Osteoblast (primary cell): Measurements from ENCODE around the gene MYH11. TPM values are rescaled to one million over a fixed set of nuclear protein-coding genes. Genes with fewer than 3 reads are reported as not detected.

Experiments
- DNase-seq: peaks from one replicate; pipeline ENCODE4 v3.0.0; 2011; ENCODE audit warnings: low spot score, mixed read lengths; ENCODE audit not compliant: insufficient read length; ENCODE audit errors: missing footprints
- H2AFZ ChIP-seq: 2 replicates; pipeline ENCODE4 v1.6.0; 2011; ENCODE audit warnings: mild to moderate bottlenecking, low read length
- H3K27ac ChIP-seq: 2 replicates; pipeline ENCODE4 v1.5.1; 2011; ENCODE audit warnings: mild to moderate bottlenecking, low read depth, low read length, moderate library complexity
- H3K27me3 ChIP-seq: 2 replicates; pipeline ENCODE4 v1.6.0; 2012; ENCODE audit warnings: mild to moderate bottlenecking, control low read depth, inconsistent platforms, low read length, moderate library complexity; ENCODE audit not compliant: insufficient read depth
- H3K36me3 ChIP-seq: 2 replicates; pipeline ENCODE4 v1.5.1; 2011; ENCODE audit warnings: mild to moderate bottlenecking, low read length, control low read depth, moderate library complexity; ENCODE audit not compliant: insufficient read depth
- H3K4me1 ChIP-seq: 2 replicates; pipeline ENCODE4 v1.5.1; 2011; ENCODE audit warnings: mild to moderate bottlenecking, low read length, control low read depth, moderate library complexity; ENCODE audit not compliant: insufficient read depth
- H3K4me2 ChIP-seq: 2 replicates; pipeline ENCODE4 v1.6.0; 2011; ENCODE audit warnings: mild to moderate bottlenecking, low read length; ENCODE audit not compliant: insufficient read depth
- H3K4me3 ChIP-seq: fragments of 200-600 bp; sonication (generic); 3 replicates; pipeline ENCODE4 v1.5.1; 2012; ENCODE audit warnings: mild to moderate bottlenecking, low read length, inconsistent platforms; ENCODE audit not compliant: insufficient read depth
- H3K79me2 ChIP-seq: 2 replicates; pipeline ENCODE4 v1.6.0; 2012; ENCODE audit warnings: mild to moderate bottlenecking, low read length, control low read depth, inconsistent platforms; ENCODE audit not compliant: insufficient read depth
- H3K9me3 ChIP-seq: 2 replicates; pipeline ENCODE4 v1.5.1; 2011; ENCODE audit warnings: low read depth, low read length, control low read depth
- H4K20me1 ChIP-seq: 2 replicates; pipeline ENCODE4 v1.6.0; 2012; ENCODE audit warnings: mild to moderate bottlenecking, low read length, control low read depth; ENCODE audit not compliant: insufficient read depth
- total RNA-seq: library from RNA; depleted of rRNA; stranded (reverse); fragments of >200 nt; gene quantifications from 2 replicates; pipeline ENCODE4 v1.2.3, GENCODE V29; 2012
- TF ChIP-seq, protein P1 (sequence below): IDR thresholded peaks from 2 replicates; pipeline ENCODE4 v1.5.1; 2011; ENCODE audit warnings: mild to moderate bottlenecking, low read depth, low read length, moderate library complexity; ENCODE audit errors: extremely low read depth

Gene MYH11
- total RNA-seq, 1 donor = under 0.01 TPM

DNA sequence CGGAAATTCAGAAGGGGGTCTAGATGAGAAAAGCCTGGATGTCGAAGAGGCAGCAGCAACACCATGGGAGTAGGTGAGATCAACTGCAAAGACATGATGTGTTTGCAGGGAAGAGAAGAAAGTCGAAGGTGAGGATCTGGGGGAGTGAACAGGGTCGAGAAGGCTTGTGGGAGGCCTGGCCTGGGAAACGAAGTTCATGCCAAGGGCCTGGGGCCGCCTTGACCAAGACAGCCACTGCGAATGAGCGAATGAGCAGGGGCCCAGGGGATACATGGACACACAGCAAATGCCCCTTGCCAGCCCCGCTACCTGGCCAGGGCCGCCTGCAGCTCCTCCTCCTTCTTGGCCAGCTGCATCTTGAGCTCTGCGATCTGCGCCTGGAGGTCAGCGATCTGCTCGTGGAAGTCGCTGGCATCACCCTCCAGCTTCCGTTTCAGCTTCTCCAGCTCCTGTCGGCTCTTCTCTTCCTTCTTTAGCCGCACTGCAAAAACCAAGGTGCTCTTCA is 119.6 kb downstream of the MYH11 start:
- Histone ChIP-seq H3K4me1 (peaks cover 7% of the 10 kb centered on the region), H4K20me1 (no peaks in the 10 kb centered on the region)

GRCh38 chr16:15736529-15736928 is 120.3 kb downstream of the MYH11 start:
- no peak overlapping the region for H3K4me3 ChIP-seq
- peaks cover 7% of the 10 kb centered on the region for H3K4me1 ChIP-seq
- H3K9me3 ChIP-seq = peaks cover 7% of the 10 kb centered on the region
- no peak for DNase-seq
- no peaks in the 10 kb centered on the region for H4K20me1 ChIP-seq
- TF ChIP-seq, protein P1, sequence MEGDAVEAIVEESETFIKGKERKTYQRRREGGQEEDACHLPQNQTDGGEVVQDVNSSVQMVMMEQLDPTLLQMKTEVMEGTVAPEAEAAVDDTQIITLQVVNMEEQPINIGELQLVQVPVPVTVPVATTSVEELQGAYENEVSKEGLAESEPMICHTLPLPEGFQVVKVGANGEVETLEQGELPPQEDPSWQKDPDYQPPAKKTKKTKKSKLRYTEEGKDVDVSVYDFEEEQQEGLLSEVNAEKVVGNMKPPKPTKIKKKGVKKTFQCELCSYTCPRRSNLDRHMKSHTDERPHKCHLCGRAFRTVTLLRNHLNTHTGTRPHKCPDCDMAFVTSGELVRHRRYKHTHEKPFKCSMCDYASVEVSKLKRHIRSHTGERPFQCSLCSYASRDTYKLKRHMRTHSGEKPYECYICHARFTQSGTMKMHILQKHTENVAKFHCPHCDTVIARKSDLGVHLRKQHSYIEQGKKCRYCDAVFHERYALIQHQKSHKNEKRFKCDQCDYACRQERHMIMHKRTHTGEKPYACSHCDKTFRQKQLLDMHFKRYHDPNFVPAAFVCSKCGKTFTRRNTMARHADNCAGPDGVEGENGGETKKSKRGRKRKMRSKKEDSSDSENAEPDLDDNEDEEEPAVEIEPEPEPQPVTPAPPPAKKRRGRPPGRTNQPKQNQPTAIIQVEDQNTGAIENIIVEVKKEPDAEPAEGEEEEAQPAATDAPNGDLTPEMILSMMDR = no peak
- H3K27ac ChIP-seq = no peak overlapping the region
- peaks cover 7% of the 10 kb centered on the region for H3K36me3 ChIP-seq
- H2AFZ ChIP-seq = no peak overlapping the region
- no peak overlapping the region for H3K4me2 ChIP-seq
- no peaks in the 10 kb centered on the region for H3K27me3 ChIP-seq
- no peaks in the 10 kb centered on the region for H3K79me2 ChIP-seq

More for the DNA sequence above, 119.6 kb downstream of the MYH11 start:
- Histone ChIP-seq H3K4me3 (no peak overlapping the region), H2AFZ (no peak overlapping the region), H3K36me3 (peaks cover 7% of the 10 kb centered on the region), H3K27ac (no peak overlapping the region), H3K27me3 (no peaks in the 10 kb centered on the region), H3K79me2 (no peaks in the 10 kb centered on the region), H3K4me2 (no peak overlapping the region), H3K9me3 (peaks cover 7% of the 10 kb centered on the region)
- DNase-seq = no peak
- TF ChIP-seq, protein P1 = no peak

DNA sequence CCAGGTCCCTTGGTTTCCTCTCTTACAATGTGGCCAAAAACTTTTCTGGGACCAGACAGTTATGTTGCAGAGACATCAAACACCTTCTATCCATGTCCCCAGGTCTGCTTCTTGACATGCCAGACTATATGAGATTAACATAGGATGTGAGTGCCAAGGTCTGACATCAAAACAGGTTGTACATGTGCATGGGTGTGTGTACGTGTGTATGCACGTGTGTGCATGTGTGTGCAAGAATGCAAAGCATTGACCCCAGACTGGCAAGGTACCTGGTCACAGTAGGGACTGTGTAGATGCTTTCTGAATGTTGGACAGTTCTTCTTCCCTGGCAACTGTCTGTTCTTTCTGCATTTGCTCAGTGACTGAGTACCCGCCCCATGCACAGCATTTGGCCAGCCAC is 121.2 kb downstream of the MYH11 start:
- peaks cover 7% of the 10 kb centered on the region for H3K36me3 ChIP-seq
- no peaks in the 10 kb centered on the region for H3K79me2 ChIP-seq
- no peak overlapping the region for H2AFZ ChIP-seq
- no peaks in the 10 kb centered on the region for H3K27me3 ChIP-seq
- TF ChIP-seq, protein P1 = no peak
- H3K4me3 ChIP-seq = no peak overlapping the region
- DNase-seq = no peak
- no peak overlapping the region for H3K27ac ChIP-seq
- H3K9me3 ChIP-seq = peaks cover 1% of the 10 kb centered on the region
- H3K4me1 ChIP-seq = peaks cover 7% of the 10 kb centered on the region
- H4K20me1 ChIP-seq = no peaks in the 10 kb centered on the region
- no peak overlapping the region for H3K4me2 ChIP-seq

GRCh38 chr16:15732416-15732815 is 124.4 kb downstream of the MYH11 start:
- Histone ChIP-seq H3K27ac (no peak overlapping the region), H4K20me1 (no peaks in the 10 kb centered on the region), H3K4me1 (peaks cover 7% of the 10 kb centered on the region), H3K36me3 (peaks cover 7% of the 10 kb centered on the region), H2AFZ (no peak overlapping the region), H3K4me3 (no peak overlapping the region), H3K9me3 (no peaks in the 10 kb centered on the region), H3K4me2 (no peak overlapping the region), H3K79me2 (no peaks in the 10 kb centered on the region), H3K27me3 (no peaks in the 10 kb centered on the region)
- no peak for DNase-seq
- TF ChIP-seq, protein P1 = no peak
